Activated CD8-positive, alpha-beta memory T cell treated with anti-CD3 and anti-CD28 coated beads for 4 hours (primary cell): ENCODE data around the gene F10.

Experiments used
- DNase-seq, 2 donors: peaks; one replicate each; pipeline ENCODE4 v3.0.0-alpha.2; 2020; ENCODE audit warnings: low read depth in 2 of 2

F10 gene

DNA sequence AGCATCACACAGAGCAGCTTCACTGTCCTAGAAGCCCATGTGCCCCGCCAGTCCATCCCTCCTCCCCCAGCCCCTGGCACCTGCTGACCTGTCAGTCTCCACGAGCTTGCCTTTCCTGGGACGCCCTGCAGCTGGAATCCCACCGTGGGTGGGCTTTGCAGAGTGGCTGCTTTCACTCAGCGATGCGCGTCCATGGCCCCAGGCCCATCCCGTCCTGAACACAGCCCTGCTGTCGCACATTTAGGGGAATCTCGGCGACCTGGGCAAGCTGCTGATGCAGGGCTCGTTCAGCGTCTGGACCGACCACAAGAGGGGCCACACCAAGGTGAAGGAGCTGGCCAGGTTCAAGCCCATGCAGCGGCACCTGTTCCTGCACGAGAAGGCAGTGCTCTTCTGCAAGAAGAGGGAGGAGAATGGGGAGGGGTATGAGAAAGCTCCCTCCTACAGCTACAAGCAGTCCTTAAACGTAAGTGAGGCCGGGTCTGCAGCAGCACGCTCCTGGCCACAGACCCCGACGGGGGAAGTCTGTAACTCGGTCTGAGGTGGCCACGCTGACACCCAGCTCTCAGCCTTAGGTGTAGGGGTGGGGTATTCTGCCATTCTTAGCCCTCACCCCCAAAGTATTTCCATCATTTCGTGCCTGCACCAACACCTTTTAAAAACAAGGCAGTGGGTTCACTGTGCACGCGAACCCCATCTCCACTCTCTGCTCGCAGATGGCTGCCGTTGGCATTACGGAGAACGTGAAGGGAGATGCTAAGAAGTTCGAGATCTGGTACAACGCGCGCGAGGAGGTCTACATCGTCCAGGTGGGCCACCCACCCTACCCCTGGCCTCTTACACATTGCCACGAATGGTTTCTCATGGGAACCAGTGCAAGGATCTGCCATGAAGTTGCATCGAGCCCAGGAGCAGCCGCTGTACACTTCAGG is 35.3 kb upstream of the F10 start:
- DNase-seq = no peak

DNA sequence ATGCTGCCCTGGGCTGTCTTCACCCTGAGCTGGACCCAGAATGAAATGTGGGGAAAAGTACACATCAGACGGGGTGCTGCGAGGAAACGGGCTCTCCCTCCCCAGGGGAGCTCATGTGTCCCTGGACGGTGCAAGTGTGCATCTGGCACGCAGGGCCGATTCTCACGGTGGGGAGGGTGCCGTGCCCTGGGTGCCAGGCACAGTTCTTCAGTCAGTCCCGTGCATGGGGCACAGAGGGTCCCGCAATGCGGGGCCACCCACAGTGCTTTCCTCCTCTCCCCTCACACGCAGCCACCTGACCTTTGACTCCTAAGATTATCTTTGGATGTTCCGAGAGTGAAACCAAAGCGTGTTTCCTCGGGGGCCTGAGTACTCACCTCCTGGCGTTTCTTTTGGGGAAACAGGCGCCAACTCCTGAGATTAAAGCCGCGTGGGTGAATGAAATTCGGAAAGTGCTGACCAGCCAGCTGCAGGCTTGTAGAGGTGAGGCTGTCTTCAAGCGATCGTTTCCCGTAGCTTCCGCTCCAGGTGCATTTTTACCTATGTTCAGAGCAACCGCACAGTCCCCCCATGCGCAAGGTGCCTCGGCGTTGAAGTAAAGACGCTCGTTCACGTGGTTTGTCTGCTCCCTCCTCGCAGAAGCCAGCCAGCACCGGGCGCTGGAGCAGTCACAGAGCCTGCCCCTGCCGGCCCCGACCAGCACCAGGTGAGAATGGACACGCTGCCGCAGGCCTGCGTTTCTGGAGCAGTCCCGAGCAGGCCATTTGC is 34.5 kb upstream of the F10 start:
- DNase-seq = no peak

DNA sequence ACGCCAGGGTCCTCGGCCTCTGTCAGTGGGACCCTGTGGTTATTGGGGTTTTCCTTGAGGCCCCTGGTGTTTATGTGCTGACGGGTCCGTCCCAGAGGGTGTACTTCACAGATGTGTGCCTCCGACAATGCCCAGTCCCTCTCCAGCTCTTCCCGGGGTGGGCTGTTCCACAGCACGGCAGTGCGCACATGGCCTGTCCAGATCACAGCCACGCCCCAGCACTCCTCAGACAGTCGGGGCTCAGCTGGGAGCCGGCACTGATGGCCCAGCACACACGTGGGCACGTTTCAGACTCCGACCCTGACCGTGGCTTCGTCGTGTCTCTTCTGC is 33.9 kb upstream of the F10 start:
- no peak for DNase-seq

DNA sequence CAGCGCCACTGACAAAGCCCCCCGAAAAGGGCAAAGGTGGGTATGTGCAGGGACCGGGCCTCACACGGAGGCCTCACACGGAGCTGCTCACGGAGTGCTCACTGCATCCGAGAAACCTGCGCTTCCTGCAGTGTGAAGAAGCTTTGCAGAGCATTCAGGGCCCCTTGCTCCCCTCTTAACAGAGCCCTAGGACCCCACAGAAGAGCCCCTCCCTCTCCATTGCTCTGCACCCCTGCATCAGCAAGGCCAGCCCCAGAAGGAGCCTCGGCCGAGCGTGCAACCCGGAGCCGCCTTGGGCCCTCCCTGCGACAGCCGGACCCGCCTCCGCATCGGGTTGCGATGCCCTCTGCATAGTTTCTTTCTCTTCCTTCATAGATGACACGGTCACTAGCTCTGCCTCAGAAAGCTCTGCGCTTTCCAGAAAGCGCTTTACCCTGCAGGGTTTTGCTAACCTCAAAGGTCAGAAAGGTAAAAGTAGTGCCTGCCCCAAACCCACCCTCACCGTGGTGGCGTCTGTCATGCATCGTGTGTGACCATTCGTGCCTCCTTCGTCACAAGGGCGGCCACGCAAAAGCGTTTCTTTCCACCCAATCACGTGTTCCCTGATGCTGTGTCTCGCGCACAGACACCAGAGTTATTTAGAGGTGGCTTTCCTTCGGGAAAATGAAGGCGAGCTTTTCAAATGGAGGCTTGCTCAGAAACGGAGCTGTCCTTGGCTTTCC is 32.7 kb upstream of the F10 start:
- DNase-seq = no peak

DNA sequence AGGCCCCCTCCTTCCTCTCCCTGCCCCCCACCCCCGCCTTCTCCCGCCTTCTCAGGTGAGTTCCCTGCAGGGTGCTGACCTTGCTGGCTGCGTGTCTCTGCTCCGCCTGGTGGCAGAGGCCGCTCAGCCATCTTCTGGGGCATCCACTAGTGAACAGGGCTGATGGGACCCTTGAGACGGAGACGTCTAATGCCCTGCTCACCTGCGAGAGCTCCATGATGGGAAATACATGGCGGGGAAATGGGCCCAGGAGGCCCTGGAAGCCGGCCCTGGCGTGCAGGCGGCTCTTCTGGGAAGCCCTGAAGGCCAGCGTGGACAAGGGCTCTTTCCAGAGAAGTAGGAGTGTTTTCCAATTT is 32.2 kb upstream of the F10 start:
- no peak for DNase-seq

DNA sequence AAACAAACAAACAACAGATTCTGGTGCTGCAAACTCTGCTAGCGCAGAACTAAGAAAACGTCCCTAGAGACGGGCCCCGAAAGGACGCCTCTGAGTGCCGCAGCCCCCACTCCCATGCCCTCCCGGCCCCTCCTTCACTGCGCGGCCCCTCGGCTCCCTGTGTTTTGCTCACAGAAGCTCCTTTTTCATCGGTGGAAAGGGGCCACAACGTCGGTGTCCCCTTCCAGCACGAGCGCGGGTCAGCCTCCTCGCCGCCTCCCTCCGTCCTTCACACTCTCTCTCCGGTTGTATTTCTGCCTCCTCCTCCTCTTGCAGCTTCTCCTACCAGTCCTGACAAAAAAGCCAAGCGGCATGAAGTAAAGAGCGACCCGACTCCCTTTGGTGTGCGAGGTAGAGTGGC is 31.8 kb upstream of the F10 start:
- no peak for DNase-seq

DNA sequence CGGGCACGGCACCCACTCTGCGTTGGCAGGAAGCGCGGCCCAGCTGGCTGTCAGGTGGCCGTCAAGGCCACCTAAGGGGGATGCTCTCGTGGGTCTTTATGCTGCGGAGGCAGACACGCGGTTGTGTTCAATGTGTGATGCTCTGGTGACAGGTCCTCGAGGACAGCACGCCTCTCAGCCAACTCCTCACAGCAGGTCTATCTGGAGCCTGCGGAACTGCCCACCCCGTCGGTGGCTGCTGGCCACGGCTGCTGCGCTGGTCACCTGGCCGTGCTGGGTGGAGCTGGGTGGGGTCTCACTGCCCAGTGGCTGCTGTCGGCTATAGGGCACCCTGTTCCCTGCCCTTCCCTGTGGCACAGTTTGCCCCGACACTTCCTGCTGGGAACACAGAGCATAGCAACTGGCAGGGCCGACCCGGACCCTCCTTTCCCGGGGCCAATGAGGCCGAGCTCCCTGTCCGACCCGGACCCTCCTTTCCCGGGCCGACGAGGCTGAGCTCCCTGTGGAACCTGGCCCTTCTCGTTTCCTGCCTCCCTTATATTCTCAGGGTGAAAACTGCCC is 31.3 kb upstream of the F10 start:
- no peak for DNase-seq

DNA sequence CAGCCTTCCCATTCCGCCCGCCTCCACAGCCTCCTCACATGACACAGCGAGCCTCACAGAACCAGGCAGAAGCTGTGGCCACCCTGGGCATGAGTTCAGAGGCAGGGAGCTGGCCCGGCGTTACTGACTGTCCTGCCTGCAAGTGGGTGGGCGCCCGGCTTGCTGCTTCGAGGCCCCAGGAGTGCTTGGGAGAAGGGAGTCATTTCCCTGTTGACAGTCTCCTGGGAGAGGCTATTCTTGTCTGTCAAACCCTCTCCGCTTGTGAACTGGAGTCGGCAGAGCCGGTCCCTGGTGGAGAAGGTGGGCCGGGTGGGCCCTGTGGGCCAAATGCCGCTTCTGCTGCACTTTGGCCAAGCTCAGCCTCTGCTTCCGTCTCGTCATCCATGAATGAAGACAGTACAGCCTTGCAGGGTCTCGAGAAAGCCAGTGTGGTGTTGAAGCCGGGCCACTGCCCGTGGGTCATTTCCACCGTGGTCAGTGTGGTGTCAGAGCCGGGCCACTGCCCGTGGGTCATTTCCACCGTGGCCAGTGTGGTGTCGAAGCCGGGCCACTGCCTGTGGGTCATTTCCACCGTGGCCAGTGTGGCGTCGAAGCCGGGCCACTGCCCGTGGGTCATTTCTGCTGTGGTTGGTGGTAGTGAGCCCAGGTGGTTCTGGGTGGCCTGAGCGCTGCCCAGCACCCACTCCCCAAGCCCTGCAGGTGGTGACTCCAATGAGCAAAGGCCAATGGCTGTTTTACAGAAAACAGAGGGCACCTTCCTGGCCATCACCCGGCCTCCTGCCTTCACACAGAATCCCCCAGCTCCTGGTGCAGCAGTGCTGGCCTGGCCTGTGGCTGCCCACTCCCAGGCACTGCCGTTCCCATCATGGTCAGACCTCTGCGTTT is 30.5 kb upstream of the F10 start:
- no peak for DNase-seq

DNA sequence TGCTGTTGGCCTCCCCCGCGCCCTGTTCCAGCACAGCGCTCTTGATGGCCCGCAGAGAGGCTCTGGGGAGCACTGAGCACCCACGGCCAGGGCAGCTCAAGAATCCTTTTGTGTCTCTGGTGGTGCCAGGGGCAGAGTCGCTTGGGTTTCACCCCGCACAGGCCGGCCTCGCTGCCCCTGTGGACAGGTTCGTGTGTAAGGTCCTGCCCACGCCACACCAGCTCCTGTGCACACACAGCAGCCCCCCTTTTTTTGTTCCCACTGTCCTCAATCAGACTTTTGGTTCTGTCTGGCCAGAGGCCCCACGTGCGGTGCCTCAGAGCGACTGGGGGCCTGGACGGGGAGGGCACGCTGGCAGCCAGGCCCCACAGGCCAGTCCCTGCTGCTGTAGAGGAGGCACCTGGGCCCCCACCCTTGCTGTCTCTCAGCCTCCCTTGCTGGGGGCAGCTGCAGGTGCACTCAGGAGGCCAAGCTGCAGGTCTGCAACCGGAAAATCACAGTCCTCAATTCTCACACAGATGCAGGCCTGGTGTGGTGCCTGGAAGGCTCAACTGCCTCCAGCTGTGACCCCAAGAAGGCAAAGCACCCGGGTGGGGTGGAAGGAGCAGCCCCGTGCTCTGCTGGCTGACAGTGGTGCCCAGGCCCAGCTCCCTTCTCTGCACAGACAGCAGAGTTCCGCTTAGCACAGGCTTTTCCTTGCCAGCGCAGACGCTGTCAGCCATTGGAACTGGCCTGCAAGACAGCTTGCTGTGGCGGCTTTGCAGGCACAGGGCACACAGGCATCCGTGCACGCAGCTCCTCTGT is 29.6 kb upstream of the F10 start:
- DNase-seq = no peak

DNA sequence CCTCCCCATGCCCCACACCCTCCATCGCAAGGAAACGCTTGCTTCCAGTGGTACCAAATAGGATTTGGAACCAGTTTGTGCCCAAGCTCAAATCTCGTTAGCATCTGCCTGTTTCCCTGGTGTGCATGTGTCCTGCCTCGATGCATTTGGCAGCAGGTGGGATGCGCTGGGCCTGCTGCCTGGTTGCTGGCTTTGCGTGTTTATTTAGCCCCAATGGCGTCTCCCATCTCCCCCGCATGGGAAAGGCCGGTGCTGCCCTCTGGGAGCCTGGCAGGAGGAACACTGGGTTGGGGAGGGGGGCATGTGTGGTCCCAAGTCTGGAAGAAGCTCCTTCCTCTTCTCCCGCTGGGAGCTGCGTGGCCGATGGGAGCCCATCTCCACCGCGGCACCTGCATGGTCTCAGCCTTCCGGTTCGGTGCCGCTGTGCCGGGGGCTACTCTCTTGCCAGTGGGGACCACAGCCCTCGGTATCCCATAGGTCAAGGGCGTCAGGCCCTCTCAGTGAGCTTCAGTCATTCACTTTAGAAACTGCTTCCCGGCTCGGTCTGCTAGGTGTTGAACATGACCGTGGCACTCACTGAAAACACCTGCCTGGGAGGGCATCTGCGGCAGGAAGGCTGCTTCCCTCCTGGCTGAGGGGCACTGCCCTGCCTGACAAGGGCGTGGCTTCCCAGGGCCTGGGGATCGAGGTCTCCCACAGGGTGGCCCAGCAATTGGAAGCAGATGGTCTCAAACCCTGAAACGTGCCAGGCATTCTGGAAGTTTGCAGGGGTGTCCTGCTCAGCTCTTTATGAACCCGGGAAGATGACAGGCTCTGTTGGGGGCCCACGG is 28.8 kb upstream of the F10 start:
- DNase-seq = no peak

DNA sequence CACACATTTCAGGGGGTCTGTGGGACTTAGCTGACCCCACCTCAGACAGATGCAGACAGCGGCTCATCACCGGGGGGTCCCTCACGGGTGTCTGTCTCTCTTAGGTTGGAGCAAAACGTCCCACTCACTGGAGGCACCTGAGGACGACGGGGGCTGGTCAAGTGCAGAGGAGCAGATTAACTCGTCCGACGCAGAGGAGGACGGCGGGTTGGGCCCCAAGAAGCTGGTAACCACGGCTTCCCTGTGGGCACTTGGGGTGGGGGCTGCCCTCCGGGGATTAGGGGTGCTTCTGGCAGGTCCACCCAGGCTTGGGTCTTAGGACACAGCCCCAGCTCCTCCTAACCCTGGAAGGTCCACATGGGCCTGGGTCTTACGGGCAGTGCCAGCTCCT is 28.2 kb upstream of the F10 start:
- DNase-seq = no peak

DNA sequence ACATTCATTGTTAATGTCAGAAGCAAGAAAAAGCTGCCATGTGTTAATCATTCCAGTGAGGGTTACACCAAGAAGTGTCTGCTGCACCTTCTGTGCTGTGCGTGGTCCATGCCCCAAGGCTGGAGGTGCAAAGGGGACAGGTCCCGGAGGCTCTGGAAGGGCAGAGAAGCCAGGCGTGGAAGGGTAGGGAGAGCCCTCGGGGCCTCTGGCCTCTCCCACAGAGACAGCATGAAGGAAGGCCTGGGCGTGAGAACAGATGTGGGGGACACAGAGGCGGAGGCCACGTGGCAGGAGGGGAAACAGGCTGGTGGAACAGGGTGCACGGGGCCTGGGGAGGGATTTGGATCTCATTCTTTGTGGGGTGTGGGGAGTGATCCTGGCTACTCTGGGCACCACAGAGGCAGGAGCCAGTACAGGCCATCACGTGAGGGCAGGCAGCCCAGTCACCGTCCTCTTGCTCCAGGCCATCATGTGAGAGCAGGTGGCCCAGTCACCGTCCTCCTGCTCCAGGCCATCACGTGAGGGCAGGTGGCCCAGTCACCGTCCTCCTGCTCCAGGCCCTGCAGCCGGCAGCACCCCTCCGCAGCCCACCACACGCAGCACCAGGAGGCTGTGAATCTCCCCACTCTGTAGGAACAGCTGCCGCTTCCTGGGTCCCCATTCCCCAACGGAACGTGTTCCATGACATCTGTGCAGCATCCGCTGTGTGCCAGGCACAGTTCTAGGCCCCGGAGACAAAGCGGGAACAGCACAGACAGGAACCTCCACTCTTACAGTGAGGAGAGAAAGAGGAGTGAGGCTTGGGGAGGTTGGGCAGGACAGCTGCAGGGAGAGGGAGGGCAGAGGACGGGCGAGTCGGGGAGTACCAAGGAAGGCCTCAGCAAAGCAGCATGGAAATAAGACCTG is 27.2 kb upstream of the F10 start:
- DNase-seq = no peak

DNA sequence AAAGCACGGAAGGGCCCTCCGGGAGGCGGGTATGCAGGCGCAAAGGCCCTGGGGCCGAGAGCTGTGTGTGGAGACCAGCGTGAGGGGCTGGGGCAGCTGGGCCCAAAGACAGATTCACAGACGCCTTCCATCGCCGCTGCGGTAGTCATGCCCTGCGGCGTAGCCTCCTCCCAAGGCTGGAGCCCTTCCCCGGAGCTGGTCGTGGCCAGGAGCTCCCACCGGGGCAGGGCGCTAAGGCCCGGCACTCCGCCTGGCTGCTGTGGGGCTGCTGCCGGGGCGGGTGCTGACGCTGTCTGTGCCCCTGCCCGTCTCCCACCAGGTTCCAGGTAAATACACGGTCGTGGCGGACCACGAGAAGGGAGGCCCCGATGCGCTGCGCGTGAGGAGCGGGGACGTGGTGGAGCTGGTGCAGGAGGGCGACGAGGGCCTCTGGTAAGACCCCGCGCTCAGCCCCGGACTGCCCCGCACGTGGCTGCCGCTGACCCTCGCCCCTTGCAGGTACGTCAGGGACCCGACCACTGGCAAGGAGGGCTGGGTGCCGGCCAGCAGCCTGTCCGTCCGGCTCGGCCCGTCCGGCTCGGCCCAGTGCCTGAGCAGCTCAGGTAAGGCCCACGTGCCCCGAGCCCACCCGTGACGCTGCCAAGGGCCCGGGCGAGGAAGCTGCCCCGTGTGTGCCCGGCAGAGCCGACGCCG is 26.4 kb upstream of the F10 start:
- no peak for DNase-seq

DNA sequence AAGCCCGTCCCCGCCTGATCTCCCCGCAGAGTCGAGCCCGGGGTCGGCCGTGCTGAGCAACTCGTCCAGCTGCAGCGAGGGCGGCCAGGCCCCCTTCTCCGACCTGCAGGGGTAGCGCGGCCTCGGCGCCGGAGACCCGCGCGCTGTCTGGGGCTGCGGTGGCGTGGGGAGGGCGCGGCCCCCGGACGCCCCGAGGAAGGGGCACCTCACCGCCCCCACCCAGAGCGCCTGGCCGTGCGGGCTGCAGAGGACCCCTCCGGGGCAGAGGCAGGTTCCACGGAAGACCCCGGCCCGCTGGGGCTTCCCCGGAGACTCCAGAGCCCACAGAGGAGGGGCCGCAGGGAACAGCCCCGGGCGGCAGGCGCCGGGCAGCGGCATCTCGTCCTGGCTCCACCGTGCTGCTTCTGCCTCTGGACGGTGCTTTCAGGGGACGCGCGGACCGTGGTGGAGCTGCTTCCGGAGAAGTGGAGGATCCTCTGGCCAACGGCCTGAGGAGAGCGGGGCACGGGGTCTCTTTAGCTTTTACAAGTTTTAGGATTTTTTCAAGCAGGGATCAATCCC is 25.8 kb upstream of the F10 start:
- DNase-seq = no peak

DNA sequence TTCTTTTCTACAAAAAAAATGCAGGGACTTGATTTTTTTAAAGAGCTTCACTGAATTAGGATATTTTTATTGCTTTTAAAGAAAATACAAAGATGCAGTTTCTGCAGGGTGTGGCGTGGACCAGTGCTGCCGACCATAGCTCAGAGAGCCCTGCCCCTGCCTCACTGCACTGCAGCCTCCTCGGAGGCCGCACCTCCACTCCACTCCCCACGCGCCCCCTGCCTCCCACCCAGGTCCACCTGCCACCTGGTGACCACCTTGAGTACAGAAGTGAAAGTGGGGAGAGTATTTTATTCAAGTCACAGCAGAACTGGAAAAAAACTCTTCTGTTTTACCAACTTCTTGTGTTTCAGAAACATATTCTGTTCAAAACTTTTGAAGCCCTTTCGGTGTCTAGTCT is 24.9 kb upstream of the F10 start:
- no peak for DNase-seq

DNA sequence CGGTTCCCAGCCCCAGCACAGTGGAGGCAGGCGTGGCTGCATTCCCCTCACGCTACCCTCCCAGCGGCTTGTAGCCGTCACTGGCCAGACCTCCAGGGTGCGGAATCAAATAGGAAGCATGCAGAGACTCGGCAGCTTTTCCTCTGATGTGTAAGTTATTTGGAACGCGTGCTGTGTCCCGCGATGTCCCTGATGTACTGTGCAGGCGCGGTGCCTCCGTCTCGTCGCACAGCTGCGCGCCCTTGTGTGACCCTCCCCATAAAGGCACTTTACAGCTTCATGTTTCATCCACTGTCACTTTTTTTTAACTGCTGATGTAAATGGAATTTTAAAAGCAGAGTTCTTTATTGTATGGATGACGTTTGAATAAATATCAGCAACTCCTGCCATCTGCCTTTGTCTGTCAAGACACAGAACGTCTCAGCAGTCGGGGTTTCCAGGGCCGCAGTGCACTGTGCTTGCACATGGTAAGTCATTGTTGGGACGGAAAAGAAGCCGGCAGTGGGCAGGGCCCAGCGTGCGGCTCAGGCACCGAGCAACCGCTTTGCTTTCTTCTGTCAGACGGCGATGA is 24.4 kb upstream of the F10 start:
- DNase-seq = no peak

DNA sequence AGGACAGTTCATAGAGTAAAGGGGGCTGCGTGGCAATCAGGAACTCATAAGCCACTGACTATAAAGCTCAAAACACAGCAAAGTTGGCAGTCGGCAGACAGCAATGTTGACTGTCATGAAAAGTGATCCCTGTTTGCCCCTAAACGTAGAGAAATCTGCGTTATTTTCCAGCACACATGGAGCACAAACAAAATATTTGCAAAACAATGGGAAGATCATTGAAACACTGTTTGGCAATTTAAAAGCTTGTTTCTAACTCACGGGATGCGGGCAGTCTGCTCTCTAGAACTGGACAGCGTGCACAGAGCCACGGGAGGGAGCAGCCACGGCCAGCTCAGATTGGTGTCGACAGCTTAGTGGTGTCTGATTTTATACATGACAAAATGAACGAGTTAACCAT is 23.5 kb upstream of the F10 start:
- DNase-seq = no peak
